ENCODE measurements around the gene GPR82.
"Not testable (repeated sequence)": the region's sequence is repeated elsewhere in the genome, so short reads cannot be mapped to it uniquely, and the experiment has no call there.

GPR82 gene

GRCh38 chrX:41723826-41724225 lies at the start of gene GPR82:
GPR82 (plus strand) TSS chrX:41724181; CDS start chrX:41727027, 2,846 bp downstream.
- DNase-seq: no peak

- DNase-seq: not testable (repeated sequence)
Observed at GRCh38 chrX:41676361-41676760, 47.6 kb upstream of the GPR82 start.

GRCh38 chrX:41677183-41678060 lies 46.6 kb upstream of the GPR82 start:
- DNase-seq: no peak

- no peak for DNase-seq
Observed at GRCh38 chrX:41684138-41684537, 39.8 kb upstream of the GPR82 start.

GRCh38 chrX:41684940-41685339 lies 39.0 kb upstream of the GPR82 start:
- DNase-seq: no peak

GRCh38 chrX:41686788-41687187 lies 37.2 kb upstream of the GPR82 start:
- DNase-seq: no peak

- DNase-seq: no peak
Observed at GRCh38 chrX:41688156-41688555, 35.8 kb upstream of the GPR82 start.

GRCh38 chrX:41688835-41689234 lies 35.1 kb upstream of the GPR82 start, which contains the start of gene GPR34:
GPR34 (plus strand) TSS chrX:41688973; CDS start chrX:41695634, 6,661 bp downstream.
- no peak for DNase-seq

- no peak for DNase-seq
Observed at GRCh38 chrX:41689711-41690110, 34.3 kb upstream of the GPR82 start.

- no peak for DNase-seq
Observed at GRCh38 chrX:41692162-41692749, 31.7 kb upstream of the GPR82 start.

- DNase-seq: no peak
Observed at GRCh38 chrX:41693024-41693423, 31.0 kb upstream of the GPR82 start.

GRCh38 chrX:41695426-41695825 lies 28.6 kb upstream of the GPR82 start:
- DNase-seq: no peak

GRCh38 chrX:41703574-41704029 lies 20.4 kb upstream of the GPR82 start:
- no peak for DNase-seq

- DNase-seq: no peak
Observed at GRCh38 chrX:41705042-41705441, 18.9 kb upstream of the GPR82 start.

GRCh38 chrX:41705680-41706374 lies 18.2 kb upstream of the GPR82 start:
- DNase-seq: no peak

- no peak for DNase-seq
Observed at GRCh38 chrX:41707218-41707617, 16.8 kb upstream of the GPR82 start.

- DNase-seq: no peak
Observed at GRCh38 chrX:41708486-41708885, 15.5 kb upstream of the GPR82 start.

GRCh38 chrX:41711021-41711667 lies 12.8 kb upstream of the GPR82 start:
- no peak for DNase-seq

- no peak for DNase-seq
Observed at GRCh38 chrX:41716222-41716621, 7.8 kb upstream of the GPR82 start.

- no peak for DNase-seq
Observed at GRCh38 chrX:41716767-41717473, 7.1 kb upstream of the GPR82 start.

- DNase-seq: no peak
Observed at GRCh38 chrX:41718481-41719235, 5.3 kb upstream of the GPR82 start.

GRCh38 chrX:41719610-41720009 lies 4.4 kb upstream of the GPR82 start:
- DNase-seq: not testable (repeated sequence)
